CD8-positive, alpha-beta memory T cell (primary cell): Measurements from ENCODE around the gene MCM8. TPM values are rescaled to one million over a fixed set of nuclear protein-coding genes. Genes with fewer than 3 reads are reported as not detected.

Experiments used
- CTCF ChIA-PET: fragments of 350-600 bp; sonication (Branson Sonifier 250); formaldehyde crosslinking; loops from one replicate; lab custom pipeline; 2021; ENCODE audit warnings: antibody characterized with exemption; lab: Charles Lee
- POLR2A ChIA-PET: fragments of 350-600 bp; sonication (Branson Sonifier 250); formaldehyde crosslinking; loops from one replicate; lab custom pipeline; 2021; ENCODE audit warnings: antibody characterized with exemption; lab: Charles Lee
- DNase-seq, 5 donors: peaks; one replicate each; pipeline versions ENCODE4 v3.0.0 to v3.0.0-alpha.2; 2020 to 2022; ENCODE audit warnings: mixed read lengths in 1 of 5
- H3K27ac ChIP-seq: one replicate; pipeline ENCODE4 v1.7.0; 2013; ENCODE audit warnings: low read depth, mild to moderate bottlenecking, low read length, moderate library complexity
- H3K27me3 ChIP-seq: 2 replicates; pipeline ENCODE4 v1.7.0; 2013; ENCODE audit warnings: low read length, mild to moderate bottlenecking; ENCODE audit not compliant: insufficient read depth, poor library complexity, severe bottlenecking
- H3K36me3 ChIP-seq: 2 replicates; pipeline ENCODE4 v1.7.0; 2013; ENCODE audit warnings: mild to moderate bottlenecking, low read length, moderate library complexity; ENCODE audit not compliant: insufficient read depth
- H3K4me1 ChIP-seq: 2 replicates; pipeline ENCODE4 v1.7.0; 2013; ENCODE audit warnings: mild to moderate bottlenecking, low read length, moderate library complexity; ENCODE audit not compliant: insufficient read depth
- H3K4me3 ChIP-seq: 2 replicates; pipeline ENCODE4 v1.7.0; 2013; ENCODE audit warnings: mild to moderate bottlenecking, low read length
- H3K9me3 ChIP-seq: 2 replicates; pipeline ENCODE4 v1.7.0; 2013; ENCODE audit warnings: mild to moderate bottlenecking, low read length
- H3K27ac Mint-ChIP-seq, 8 donors: one replicate each; pipeline ENCODE4 v1.8.0; 2020 to 2021; ENCODE audit warnings: mixed read lengths in 8 of 8, mild to moderate bottlenecking in 6 of 8, inconsistent platforms in 3 of 8, moderate library complexity in 3 of 8
- H3K27me3 Mint-ChIP-seq, 2 donors: one replicate each; pipeline ENCODE4 v1.8.0; 2020 to 2021; ENCODE audit warnings: mixed read lengths in 2 of 2, mild to moderate bottlenecking in 1 of 2, moderate library complexity in 1 of 2
- H3K36me3 Mint-ChIP-seq, 3 donors: one replicate each; pipeline ENCODE4 v1.8.0; 2020 to 2021; ENCODE audit warnings: mixed read lengths in 3 of 3, inconsistent platforms in 1 of 3, mild to moderate bottlenecking in 1 of 3
- H3K4me1 Mint-ChIP-seq, 3 donors: one replicate each; pipeline ENCODE4 v1.8.0; 2020 to 2021; ENCODE audit warnings: mixed read lengths in 3 of 3, inconsistent platforms in 1 of 3, mild to moderate bottlenecking in 1 of 3
- H3K4me3 Mint-ChIP-seq, 7 donors: one replicate each; pipeline ENCODE4 v1.8.0; 2020 to 2021; ENCODE audit warnings: mixed read lengths in 7 of 7, mild to moderate bottlenecking in 6 of 7, moderate library complexity in 4 of 7, inconsistent platforms in 2 of 7
- H3K9me3 Mint-ChIP-seq, 5 donors: one replicate each; pipeline ENCODE4 v1.8.0; 2020 to 2022; ENCODE audit warnings: mixed read lengths in 5 of 5, mild to moderate bottlenecking in 3 of 5, moderate library complexity in 2 of 5, inconsistent platforms in 1 of 5
- polyA plus RNA-seq: library from polyadenylated mRNA; unstranded; fragments of 300-500 nt; fragmentation: Illumina TruSeq; gene quantifications from one replicate; pipeline ENCODE4 v1.2.3, GENCODE V29; 2021
- total RNA-seq, 2 experiments: library from RNA; stranded (reverse); gene quantifications; one replicate each; pipeline ENCODE4 v1.2.3, GENCODE V29; 2021

The MCM8 gene
- total and polyA plus RNA-seq, 3 experiments from 2014 or later, result 0.35 to 33.8 (median 31.9) TPM

GRCh38 chr20:5967469-5967868 is 17.0 kb downstream of the MCM8 start:
- peak overlapping the region in 1 of 8 donors; percentile 36 for H3K27ac Mint-ChIP-seq
- CTCF ChIA-PET, result interaction anchor here (1.5 kb wide), 1 partner anchor 10 kb away, joined by 4 read pairs; no protein-coding TSS in a partner anchor

GRCh38 chr20:5968462-5968861 is 18.0 kb downstream of the MCM8 start:
- Histone ChIP-seq H3K36me3 (peaks cover 6% of the 10 kb centered on the region), H3K4me1 (no peaks in the 10 kb centered on the region), H3K9me3 (no peaks in the 10 kb centered on the region), H3K27me3 (no peaks in the 10 kb centered on the region), H3K4me3 (no peak overlapping the region), H3K27ac (no peak overlapping the region)
- H3K4me1 Mint-ChIP-seq, result no peaks in the 10 kb centered on the region
- peaks cover 8 to 72% (median 20%) of the 10 kb centered on the region in 3 donors for H3K36me3 Mint-ChIP-seq
- no peaks in the 10 kb centered on the region for H3K9me3 Mint-ChIP-seq
- CTCF ChIA-PET, result no interaction called here
- POLR2A ChIA-PET, result no interaction called here
- H3K27ac Mint-ChIP-seq, result no peak overlapping the region
- no peak overlapping the region for H3K4me3 Mint-ChIP-seq
- H3K27me3 Mint-ChIP-seq, result no peaks in the 10 kb centered on the region
- DNase-seq, result no peak

More at GRCh38 chr20:5967469-5967868, 17.0 kb downstream of the MCM8 start:
- peaks cover 6% of the 10 kb centered on the region for H3K36me3 ChIP-seq
- DNase-seq, result no peak
- Mint-ChIP-seq H3K36me3 (peaks cover 8 to 68% (median 18%) of the 10 kb centered on the region in 3 donors), H3K9me3 (no peaks in the 10 kb centered on the region), H3K4me3 (no peak overlapping the region), H3K27me3 (no peaks in the 10 kb centered on the region), H3K4me1 (no peaks in the 10 kb centered on the region)
- H3K4me3 ChIP-seq, result no peak overlapping the region
- H3K27ac ChIP-seq, result no peak overlapping the region
- H3K9me3 ChIP-seq, result no peaks in the 10 kb centered on the region
- H3K27me3 ChIP-seq, result no peaks in the 10 kb centered on the region
- POLR2A ChIA-PET, result no interaction called here
- no peaks in the 10 kb centered on the region for H3K4me1 ChIP-seq

GRCh38 chr20:5969348-5969935 is 19.0 kb downstream of the MCM8 start:
- H3K4me1 ChIP-seq, result no peaks in the 10 kb centered on the region
- no peak for DNase-seq
- H3K4me3 ChIP-seq, result no peak overlapping the region
- H3K27ac Mint-ChIP-seq, result peak overlapping the region in 1 of 8 donors; percentile 50
- H3K27me3 Mint-ChIP-seq, result no peaks in the 10 kb centered on the region
- peaks cover 8 to 72% (median 20%) of the 10 kb centered on the region in 3 donors for H3K36me3 Mint-ChIP-seq
- H3K9me3 ChIP-seq, result no peaks in the 10 kb centered on the region
- H3K27me3 ChIP-seq, result no peaks in the 10 kb centered on the region
- peaks cover 6% of the 10 kb centered on the region for H3K36me3 ChIP-seq
- no peak overlapping the region for H3K4me3 Mint-ChIP-seq
- no peak overlapping the region for H3K27ac ChIP-seq
- no peaks in the 10 kb centered on the region for H3K9me3 Mint-ChIP-seq
- ChIA-PET CTCF (no interaction called here), POLR2A (no interaction called here)
- H3K4me1 Mint-ChIP-seq, result no peaks in the 10 kb centered on the region

GRCh38 chr20:5969940-5970339 is 19.5 kb downstream of the MCM8 start:
- Mint-ChIP-seq H3K4me3 (no peak overlapping the region), H3K4me1 (no peaks in the 10 kb centered on the region), H3K36me3 (peaks cover 8 to 72% (median 18%) of the 10 kb centered on the region in 3 donors), H3K27ac (peak overlapping the region in 4 of 8 donors; percentile 15 to 52 (median 43)), H3K9me3 (no peaks in the 10 kb centered on the region), H3K27me3 (no peaks in the 10 kb centered on the region)
- H3K4me1 ChIP-seq, result no peaks in the 10 kb centered on the region
- no peak overlapping the region for H3K4me3 ChIP-seq
- H3K27me3 ChIP-seq, result no peaks in the 10 kb centered on the region
- no peak for DNase-seq
- ChIA-PET CTCF (no interaction called here), POLR2A (no interaction called here)
- H3K36me3 ChIP-seq, result peaks cover 6% of the 10 kb centered on the region
- H3K27ac ChIP-seq, result no peak overlapping the region
- no peaks in the 10 kb centered on the region for H3K9me3 ChIP-seq

- H3K9me3 ChIP-seq, result no peaks in the 10 kb centered on the region
- DNase-seq, result no peak
- CTCF ChIA-PET, result no interaction called here
- Mint-ChIP-seq H3K27ac (peak overlapping the region in 3 of 8 donors; percentile 15 to 50 (median 36)), H3K36me3 (peaks cover 5 to 69% (median 14%) of the 10 kb centered on the region in 3 donors), H3K27me3 (no peaks in the 10 kb centered on the region), H3K4me3 (no peak overlapping the region), H3K9me3 (no peaks in the 10 kb centered on the region), H3K4me1 (no peaks in the 10 kb centered on the region)
- H3K27me3 ChIP-seq, result no peaks in the 10 kb centered on the region
- H3K4me1 ChIP-seq, result no peaks in the 10 kb centered on the region
- H3K36me3 ChIP-seq, result peaks cover 6% of the 10 kb centered on the region
- no peak overlapping the region for H3K4me3 ChIP-seq
- H3K27ac ChIP-seq, result no peak overlapping the region
- POLR2A ChIA-PET, result no interaction called here
Observed at GRCh38 chr20:5970381-5970780, 19.9 kb downstream of the MCM8 start.

- Mint-ChIP-seq H3K36me3 (peaks cover 3 to 66% (median 12%) of the 10 kb centered on the region in 3 donors), H3K4me3 (no peak overlapping the region), H3K4me1 (no peaks in the 10 kb centered on the region), H3K27me3 (no peaks in the 10 kb centered on the region), H3K27ac (peak overlapping the region in 1 of 8 donors; percentile 12), H3K9me3 (no peaks in the 10 kb centered on the region)
- Histone ChIP-seq H3K4me1 (no peaks in the 10 kb centered on the region), H3K9me3 (no peaks in the 10 kb centered on the region), H3K36me3 (peaks cover 6% of the 10 kb centered on the region), H3K27ac (no peak overlapping the region), H3K27me3 (no peaks in the 10 kb centered on the region), H3K4me3 (no peak overlapping the region)
- ChIA-PET POLR2A (no interaction called here), CTCF (no interaction called here)
- DNase-seq, result no peak
Observed at GRCh38 chr20:5971203-5971602, 20.8 kb downstream of the MCM8 start.

GRCh38 chr20:5973172-5973571 is 22.7 kb downstream of the MCM8 start:
- H3K4me1 ChIP-seq, result no peaks in the 10 kb centered on the region
- no peak overlapping the region for H3K4me3 ChIP-seq
- H3K9me3 ChIP-seq, result no peaks in the 10 kb centered on the region
- ChIA-PET CTCF (interaction anchor here (1.2 kb wide), 1 partner anchor 19 kb away, joined by 3 read pairs; no protein-coding TSS in a partner anchor), POLR2A (no interaction called here)
- H3K36me3 Mint-ChIP-seq, result peaks cover 3 to 66% (median 17%) of the 10 kb centered on the region in 3 donors
- H3K27ac ChIP-seq, result no peak overlapping the region
- no peaks in the 10 kb centered on the region for H3K36me3 ChIP-seq
- H3K27me3 ChIP-seq, result no peaks in the 10 kb centered on the region
- no peak overlapping the region for H3K4me3 Mint-ChIP-seq
- H3K4me1 Mint-ChIP-seq, result no peaks in the 10 kb centered on the region
- no peak for DNase-seq
- H3K27ac Mint-ChIP-seq, result no peak overlapping the region
- H3K27me3 Mint-ChIP-seq, result no peaks in the 10 kb centered on the region
- H3K9me3 Mint-ChIP-seq, result no peaks in the 10 kb centered on the region

GRCh38 chr20:5973971-5974370 is 23.5 kb downstream of the MCM8 start:
- Mint-ChIP-seq H3K27ac (no peak overlapping the region), H3K27me3 (no peaks in the 10 kb centered on the region), H3K9me3 (no peaks in the 10 kb centered on the region), H3K4me1 (no peaks in the 10 kb centered on the region), H3K4me3 (no peak overlapping the region), H3K36me3 (peaks cover 3 to 64% (median 17%) of the 10 kb centered on the region in 3 donors)
- no peak for DNase-seq
- Histone ChIP-seq H3K27ac (no peak overlapping the region), H3K4me1 (no peaks in the 10 kb centered on the region), H3K27me3 (no peaks in the 10 kb centered on the region), H3K4me3 (no peak overlapping the region), H3K9me3 (no peaks in the 10 kb centered on the region), H3K36me3 (no peaks in the 10 kb centered on the region)
- ChIA-PET CTCF (no interaction called here), POLR2A (no interaction called here)
